Activated CD4-positive, CD25-positive, alpha-beta regulatory T cell treated with anti-CD3 and anti-CD28 coated beads, Interleukin-2, amount 50 U/mL, for 24 hours (primary cell): ENCODE data around the gene CFAP119.
A peak's percentile ranks its signal among the peaks of the same experiment; 100 is the strongest.

ENCODE experiments used
- ATAC-seq, 2 donors: fragments of 150-1000 bp; cut with Tn5 transposase; one replicate each; pipeline ENCODE4 v1.10.0; 2021; ENCODE audit warnings: mild to moderate bottlenecking in 1 of 2, moderate library complexity in 1 of 2

Gene CFAP119

DNA sequence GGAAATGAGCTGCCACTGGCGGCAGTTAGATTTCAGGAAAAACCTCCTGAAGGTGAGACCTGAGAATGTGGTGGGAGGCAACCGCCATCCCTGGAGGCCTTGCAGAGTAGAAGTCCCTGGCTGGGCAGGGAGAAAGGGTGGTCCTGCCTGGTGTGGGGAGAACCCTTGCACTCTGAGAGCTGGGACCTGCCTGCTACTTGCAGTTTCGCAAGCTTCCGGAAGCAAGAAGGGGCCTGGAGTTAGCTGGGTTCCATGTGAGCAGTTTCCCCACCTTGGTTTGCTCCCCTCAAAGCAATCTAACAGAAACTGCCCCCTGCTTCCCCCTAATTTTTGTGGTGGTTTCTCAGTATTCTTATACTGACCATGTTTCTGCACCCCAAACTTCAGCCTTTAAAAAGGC lies 18.7 kb upstream of the CFAP119 start:
- ATAC-seq: no peak

DNA sequence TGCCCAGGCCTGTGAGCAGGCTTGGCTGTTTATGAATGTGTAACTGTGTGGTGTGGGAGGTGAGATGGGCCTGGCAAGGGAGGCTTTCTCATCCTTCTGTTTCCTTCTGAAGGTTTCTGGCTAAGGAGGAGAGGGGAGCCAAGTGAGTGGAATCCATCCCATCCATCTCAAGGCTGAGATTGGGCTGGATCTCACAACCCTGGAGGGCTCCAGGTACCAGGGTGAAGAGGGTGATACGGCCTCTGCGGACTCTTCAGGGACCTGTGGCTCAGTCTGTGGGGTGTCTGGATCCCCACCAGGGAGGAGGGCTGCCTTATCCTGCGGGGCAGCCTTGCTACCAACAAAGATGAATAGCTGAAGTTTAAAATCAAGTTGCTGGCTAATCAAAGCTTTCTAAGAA lies 18.2 kb upstream of the CFAP119 start:
- no peak for ATAC-seq

DNA sequence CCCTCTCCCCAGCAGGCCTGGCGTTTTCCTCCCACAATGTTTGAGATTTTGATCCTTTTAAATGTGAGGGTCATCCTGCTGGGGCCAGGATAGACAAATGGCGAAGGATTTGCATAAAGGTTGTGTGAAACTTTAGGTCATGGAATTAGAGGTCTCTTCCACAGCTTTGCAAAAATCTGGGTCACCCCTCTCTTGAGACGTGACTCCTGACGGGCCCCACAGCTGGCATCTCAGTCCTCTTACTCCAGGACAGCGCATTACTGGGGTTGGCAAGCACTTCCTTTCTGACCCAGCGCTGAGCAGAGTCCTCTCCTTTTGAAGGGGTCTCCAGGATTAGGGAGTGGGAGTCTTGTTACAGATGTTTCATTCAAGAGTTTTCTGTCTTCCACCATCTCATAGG lies 17.7 kb upstream of the CFAP119 start:
- no peak for ATAC-seq

DNA sequence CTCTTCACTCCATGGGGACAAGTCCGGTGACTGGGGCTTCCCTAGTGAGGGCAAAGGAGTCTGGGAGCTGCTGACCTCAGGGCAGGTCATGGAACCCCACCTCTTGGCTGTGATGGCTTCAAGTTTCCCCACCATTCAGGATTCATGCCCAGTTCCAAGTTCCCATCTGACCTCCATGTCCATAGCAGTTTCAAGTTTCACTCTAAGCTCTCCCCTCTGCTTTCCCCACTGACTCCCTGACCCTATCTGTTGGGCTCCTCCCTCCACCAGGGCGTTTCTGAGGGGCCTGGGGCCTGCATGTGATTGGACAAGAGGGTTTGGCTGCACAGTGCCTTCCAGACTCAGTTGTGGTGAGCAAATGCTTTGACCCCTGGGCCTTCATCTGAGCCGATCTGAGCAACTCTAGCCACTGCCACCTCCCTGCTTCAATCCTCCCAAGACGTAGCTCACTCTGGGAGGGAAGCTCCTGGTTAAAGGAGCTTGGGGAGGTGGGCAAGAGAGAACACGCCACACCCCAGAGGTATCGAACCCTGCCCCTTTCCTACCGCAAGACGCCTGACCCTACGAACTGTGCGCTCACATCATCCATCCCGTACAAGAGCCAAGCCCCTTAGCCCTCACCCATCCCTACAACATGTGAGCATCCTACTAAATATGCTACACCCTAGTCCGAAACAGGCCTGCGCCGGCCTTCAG lies 16.8 kb upstream of the CFAP119 start:
- no peak for ATAC-seq

DNA sequence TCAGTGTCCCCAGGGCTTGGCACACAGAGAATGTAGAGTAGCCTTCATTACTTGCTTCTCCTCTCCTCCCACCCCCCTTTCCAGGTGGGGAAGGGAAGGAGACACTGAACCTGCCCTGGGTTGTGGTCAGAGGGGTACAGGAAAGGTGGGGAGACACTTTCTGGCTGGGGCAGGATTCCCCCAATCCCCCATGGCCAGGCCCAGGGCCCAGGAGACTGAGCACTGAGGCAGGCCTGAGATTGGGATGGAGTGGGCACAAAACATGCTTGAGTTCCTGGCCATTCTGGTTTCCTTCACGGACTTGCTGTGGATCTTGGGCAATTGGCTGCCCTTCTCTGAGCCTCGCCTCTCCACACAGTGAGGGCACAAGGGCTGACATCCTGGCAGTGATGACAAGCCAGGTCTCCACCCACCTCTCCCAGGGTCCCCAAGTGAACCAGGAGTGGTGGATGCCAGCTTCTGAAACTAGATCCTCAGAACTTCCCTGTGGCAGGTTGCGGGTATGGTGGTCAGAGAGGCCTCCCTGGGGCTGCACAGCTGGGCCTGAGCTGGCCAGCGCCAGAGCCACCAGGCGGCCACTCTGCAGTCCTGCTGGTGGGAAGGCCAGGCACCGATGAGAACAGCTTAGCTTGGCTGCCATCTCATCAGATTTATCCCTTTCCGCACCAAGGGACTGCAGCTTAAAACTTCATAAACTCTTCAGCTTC lies 15.9 kb upstream of the CFAP119 start:
- no peak for ATAC-seq

DNA sequence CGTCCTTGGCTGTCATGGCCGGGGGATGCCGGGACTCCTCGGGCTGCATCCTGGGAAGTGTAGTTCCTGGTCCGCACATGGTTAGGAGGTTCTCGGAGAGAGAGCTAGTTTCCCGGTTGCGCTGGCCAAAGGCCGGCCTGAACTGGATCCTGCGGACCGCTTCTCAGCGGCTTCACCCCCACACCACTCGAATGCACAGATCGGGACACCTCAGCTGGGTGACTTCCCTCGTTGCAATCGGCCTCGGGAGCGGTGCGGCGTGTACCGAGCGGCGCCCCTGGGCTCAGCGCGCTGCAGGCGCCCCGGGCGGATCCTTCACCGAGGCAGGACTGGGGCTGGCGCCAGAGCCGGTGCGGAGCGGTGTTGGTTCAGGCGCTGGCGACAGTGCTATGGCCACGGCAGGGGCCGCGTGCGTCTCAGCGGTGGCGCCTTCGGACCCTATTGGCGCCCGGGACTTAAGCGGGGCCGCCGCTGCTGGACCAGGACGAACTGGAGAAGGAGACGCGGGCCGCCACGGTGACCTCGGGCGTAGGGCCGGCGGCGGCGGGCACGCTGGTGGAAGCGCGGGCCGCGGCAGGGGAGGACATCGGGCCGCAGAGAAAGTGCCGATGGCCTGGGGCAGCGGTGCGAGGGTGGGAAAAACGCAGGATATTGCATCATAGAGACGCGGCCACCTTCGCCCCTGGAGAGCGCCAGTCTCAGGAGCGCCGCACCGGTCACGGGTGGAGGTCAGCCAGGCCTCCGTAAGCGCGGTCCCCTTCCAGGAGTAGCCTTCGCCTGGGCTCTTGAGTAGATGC lies 13.7 kb upstream of the CFAP119 start:
- ATAC-seq: peak; percentile 82 to 83

DNA sequence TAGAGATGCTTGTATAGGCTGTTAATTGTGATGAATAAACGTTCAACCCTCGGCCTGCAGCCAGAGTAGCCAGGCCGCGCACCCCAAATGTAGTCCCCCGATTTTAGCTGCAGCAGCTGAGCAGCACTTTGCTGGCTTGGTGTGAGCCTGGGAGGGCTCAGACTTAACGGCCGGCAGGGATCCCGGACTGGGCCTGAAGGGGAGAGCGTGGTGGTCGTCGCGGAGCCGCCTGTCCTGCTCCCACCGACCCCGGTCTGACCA lies 13.2 kb upstream of the CFAP119 start:
- ATAC-seq: no peak

DNA sequence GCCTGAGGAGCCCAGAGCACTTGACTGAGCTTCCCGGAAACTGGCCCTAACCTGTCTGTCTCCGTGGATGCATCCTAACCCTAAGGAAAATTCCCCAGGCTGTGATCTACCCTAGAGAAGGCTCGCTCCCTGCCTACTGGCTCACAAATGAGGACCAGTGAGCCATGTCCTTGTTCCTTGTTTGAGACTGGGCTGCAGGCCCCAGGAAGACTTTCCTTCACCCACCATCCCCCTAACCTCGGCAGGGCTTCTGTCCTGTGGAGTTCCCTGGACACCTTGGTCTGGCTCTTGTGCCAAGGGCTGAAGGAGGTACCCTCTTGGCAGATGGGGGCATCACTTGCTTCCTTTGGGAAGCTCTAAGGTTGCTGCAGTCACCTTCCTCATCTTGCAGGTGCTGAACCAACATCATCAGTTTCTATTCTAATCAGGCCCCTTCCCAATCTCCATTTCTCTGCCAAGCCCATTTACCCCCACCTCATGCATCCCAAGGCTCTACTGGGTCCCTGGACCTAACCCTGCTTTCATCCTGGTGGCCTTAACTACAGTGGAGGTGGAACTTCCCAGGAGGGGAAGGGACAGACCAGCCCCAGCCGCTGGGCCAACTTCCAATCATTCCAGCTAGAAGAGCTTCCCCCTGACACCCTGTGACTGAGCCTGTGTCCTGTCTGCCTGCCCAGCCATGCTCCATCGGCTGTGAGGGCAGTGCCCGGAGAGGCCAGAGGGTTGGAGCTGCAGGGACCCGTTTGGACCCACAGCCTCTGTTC lies 12.7 kb upstream of the CFAP119 start:
- no peak for ATAC-seq

DNA sequence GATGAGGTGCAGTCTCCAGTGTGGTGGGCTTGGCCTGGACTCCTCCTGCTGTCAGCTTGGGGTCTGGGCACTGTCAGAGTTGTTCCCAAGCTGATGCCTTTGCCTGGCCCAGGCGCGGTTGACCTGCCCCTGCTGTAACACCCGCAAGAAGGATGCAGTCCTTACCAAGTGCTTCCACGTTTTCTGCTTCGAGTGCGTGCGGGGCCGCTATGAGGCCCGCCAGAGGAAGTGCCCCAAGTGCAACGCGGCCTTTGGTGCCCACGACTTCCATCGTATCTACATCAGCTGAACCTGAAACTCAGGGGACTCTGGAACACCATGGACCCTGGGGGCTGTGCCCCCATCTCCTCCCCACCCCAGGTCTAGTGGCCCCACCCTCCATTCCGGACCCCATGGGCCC lies 12.0 kb upstream of the CFAP119 start:
- no peak for ATAC-seq

DNA sequence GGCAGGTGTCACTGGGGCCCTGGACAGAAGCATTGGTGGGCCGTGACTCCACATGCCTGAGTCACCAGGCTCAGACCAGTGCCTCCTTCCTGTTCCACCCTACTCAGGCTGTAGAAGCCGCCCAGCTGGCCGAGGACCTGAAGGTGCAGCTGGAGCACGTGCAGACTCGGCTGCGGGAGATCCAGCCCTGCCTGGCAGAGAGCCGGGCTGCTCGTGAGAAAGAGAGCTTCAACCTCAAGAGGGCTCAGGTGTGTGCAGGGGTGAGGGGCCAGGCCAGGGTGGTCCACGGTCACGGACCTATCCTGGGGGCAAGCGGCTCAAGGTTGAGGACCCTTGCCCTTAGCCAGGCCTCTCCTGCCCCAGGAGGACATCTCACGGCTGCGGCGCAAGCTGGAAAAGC lies 9.9 kb upstream of the CFAP119 start:
- ATAC-seq: no peak

DNA sequence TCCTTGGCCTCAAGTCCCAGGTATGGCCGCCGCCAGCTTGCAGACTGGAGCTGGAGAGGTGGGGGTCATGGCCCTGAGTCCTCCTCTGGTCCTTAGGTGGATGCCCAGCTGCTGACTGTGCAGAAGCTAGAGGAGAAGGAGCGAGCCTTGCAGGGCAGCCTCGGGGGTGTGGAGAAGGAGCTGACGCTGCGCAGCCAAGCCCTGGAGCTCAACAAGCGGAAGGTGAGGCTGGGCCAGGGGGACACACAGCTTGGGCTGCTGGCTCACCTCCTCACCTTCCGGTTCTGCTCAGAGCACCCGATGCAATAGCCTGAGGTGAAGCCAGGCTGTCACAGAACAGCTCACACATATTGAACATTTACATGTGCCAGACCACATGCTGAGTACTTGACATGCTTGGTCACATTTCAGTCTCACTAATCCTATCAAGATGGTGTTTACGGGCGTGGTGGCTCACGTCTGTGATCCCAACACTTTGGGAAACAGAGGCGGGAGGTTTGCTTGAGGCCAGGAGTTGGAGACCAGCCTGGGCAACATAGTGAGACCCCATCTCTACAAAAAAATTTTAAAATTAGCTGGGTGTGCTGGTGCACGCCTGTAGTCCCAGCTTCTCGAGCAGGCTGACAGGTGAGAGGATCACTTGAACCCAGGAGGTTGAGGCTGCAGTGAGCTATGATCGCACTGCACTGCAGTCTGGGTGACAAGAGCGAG lies 7.7 kb upstream of the CFAP119 start:
- no peak for ATAC-seq

DNA sequence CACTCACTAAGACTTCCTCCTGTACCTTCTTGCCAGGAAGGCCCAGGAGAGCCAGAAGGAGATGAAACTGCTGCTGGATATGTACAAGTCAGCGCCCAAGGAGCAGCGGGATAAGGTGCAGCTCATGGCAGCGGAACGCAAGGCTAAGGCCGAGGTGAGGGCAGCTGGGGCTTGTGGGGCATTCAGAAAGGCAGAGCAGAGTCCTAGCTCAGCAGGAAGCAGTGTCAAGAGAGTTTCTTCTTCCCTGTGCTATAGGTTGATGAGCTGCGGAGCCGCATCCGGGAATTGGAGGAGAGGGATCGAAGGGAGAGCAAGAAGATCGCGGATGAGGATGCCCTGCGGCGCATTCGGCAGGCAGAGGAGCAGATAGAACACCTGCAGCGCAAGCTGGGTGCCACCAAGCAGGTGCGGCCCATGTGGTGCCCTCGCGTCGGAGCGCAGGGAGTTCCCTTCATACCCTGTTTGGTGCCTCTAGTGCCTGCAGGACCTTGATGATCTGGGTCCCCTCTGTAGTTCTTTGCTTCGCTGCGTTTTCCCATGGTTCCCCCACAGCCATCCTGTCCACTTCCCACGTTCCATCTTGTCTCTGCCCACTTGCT lies 6.8 kb upstream of the CFAP119 start:
- no peak for ATAC-seq

DNA sequence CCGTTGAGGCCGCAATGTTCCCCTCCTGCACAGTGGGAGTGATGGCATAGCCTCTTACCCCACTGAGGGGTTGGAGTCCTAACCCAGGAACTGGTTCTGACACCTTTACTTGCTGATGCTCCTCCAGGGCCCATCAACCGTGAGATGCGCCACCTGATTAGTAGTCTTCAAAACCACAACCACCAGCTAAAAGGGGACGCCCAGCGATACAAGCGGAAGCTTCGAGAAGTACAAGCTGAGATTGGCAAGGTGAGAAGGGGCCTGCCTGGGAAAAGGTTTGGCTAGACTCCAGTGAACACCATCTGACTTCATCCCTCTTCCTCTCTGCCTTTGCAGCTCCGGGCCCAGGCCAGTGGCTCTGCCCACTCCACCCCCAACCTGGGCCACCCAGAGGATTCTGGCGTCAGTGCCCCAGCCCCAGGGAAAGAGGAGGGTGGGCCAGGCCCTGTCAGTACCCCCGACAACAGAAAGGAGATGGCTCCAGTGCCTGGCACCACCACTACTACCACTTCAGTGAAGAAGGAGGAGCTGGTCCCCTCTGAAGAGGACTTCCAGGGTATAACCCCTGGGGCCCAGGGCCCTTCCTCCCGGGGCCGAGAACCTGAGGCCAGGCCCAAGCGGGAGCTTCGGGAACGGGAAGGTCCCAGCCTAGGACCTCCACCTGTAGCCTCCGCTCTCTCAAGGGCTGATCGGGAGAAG lies 6.1 kb upstream of the CFAP119 start:
- ATAC-seq: no peak

DNA sequence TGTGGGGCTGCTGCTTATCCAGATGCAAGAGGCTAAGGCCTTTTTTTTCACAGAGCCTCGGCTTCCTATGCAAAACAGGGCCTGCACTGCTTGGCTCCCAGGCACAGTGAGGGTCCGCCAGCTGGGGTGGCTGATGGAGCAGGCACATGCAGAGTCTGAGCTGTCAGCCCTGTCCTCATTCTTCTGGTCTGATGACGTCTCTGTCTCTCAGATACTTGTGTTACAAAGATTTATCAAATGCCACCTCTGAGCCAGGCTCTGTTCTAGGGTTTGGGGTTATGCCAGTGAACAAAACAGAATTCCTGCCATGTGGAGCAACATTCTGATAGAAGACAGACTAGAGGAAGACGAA lies 5.0 kb upstream of the CFAP119 start:
- ATAC-seq: no peak

DNA sequence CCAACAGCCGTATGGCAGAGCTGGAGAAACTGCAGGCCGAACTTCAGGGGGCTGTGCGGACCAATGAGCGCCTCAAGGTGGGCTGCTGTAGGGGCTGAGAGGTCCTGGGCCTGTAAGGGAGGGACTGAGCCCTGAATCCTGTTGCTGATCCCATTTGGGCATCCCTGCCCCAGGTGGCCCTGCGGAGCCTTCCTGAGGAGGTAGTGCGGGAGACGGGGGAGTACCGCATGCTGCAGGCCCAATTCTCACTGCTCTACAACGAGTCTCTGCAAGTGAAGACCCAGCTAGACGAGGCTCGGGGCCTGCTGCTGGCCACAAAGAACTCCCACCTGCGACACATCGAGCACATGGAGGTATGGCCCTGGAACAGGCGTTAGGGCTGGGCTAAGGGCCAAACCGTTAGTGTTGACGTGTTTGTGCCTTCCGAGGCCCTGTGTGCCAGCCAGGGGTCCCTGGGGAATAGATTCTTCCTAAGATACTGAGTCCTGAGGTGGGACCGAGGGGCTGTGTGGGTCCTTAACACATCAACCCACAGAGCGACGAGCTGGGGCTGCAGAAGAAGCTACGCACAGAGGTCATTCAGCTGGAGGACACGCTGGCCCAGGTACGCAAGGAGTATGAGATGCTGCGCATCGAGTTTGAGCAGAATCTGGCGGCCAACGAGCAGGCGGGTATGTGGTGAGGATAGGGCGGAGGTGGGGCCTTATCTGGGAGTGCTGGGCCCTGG lies 4.5 kb upstream of the CFAP119 start:
- ATAC-seq: no peak

DNA sequence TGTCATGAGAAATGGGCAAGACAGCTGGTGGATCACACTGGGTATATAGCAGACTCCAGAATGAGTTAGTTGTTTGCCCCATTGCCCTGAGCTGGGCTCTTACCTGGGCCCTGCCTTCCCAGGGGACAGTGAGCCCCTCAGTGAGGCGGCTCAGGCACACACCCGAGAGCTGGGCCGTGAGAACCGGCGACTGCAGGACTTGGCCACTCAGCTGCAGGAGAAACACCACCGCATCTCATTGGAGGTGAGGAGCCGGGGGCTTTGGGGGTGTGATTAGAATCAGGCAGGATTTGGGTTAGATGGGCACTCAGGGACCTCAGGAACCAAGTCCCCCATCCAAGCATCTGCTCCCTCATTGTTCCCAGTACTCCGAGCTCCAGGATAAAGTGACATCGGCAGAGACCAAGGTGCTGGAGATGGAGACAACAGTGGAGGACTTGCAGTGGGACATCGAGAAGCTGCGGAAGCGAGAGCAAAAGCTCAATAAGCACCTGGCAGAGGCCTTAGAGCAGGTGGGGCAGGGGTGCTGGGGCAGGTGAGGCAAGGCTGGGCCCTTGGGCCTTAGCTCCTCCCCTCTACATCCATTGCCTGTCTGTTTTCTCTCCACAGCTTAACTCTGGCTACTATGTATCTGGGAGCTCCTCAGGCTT lies 3.1 kb upstream of the CFAP119 start:
- no peak for ATAC-seq

DNA sequence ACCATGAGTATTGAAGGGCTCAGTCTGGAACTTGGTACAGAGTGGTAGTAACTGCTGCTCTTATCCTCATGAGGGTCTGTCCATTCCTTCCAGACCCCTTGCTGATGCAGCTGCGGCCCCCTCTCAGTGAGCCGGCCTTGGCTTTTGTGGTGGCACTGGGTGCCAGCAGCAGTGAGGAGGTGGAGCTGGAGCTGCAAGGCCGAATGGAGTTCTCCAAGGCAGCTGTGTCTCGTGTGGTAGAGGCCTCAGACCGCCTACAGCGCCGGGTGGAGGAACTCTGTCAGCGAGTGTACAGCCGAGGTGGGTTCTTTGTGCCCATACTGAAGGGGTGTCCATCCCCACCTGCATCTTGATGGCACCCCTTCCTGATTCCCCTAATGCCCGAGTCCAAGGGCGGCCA lies 2.2 kb upstream of the CFAP119 start:
- no peak for ATAC-seq

DNA sequence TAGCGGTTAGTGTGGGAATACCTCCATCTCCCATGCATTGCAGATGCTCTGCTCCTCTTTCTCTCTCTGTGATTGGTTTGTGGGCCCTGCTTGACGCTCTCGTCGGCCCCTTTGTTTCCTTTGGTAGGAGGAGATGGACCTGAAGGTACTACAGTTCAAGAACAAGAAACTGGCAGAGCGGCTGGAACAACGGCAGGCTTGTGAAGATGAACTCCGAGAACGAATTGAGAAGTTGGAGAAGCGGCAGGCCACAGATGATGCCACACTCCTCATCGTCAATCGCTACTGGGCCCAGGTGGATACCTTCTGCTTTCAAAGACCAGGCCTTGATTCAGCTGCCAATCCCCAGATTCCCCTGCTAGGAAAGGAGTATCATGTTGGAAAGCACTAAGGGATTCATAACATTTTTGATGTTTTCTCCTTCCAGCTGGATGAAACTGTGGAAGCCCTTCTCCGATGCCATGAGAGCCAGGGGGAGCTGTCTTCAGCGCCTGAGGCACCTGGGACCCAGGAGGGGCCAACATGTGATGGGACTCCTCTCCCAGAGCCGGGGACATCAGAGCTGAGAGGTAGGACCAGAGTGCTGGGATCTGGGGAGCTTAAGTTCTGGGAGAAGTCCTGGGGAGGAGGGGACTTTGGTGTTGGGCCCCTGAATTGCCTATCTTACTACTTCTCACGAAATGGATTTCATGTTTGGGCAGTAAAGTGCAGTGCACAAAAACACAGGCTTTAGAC lies 1.3 kb upstream of the CFAP119 start:
- no peak for ATAC-seq

DNA sequence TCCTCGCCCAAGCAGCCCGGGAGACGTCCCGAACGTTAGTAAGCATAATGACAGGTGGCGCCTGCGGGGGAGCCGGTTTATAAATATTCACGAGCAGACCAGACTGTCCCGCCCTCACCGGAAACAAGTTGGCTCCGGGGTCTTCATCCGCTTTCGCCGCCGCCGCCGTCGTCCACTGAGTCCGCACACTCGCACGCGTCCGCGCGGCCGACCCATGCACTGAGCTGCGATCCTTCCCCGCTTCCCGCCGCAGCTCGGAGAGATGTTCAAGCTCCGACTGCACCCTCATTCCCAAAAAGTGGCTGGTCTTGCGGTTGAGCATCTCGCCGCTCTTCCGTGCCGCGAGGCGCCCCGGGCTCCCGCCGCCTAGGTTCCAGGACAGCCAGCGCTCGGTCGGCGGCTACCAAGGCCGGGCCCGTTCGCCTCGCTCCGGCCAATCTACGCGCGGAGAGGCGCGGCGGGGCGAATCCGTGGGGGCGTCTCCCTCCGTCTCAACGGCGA lies 385 bp downstream of the CFAP119 start:
- peak; percentile 27 to 33 for ATAC-seq
